ENCODE results near the gene MLLT3.

Gene MLLT3

DNA sequence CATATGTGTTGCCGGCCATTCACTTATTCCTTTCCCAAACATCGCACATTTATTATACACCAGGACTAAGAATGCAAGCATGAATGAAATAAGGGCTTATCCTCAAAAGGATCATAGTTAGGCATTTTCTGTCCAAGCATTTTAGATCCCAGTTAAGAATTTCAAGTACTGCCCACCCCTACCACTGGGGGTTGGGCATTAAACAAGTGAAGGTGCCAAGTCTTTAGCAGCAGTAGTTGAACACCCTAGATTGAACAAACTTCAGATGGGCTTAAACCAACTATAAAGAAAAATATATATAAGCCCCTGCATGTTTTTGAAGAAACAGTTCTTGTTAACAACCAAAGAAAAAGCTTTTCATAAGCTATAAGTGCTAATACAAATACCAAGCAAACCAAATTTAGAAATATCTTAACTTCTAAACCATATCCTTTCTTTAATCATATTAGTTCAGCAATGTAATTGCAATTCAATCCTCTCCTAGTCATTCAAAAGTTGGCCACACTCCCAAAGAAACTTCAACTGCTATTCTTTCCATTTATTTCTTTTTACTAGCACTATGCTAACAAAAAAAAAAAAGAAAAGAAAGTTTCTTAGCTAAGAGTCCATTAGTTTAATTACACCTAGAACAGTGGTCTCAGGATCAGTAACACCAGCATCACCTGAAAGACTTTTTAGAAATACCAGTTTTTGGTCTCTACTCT is 149.8 kb downstream of the MLLT3 start:
- no peak for DNase-seq

DNA sequence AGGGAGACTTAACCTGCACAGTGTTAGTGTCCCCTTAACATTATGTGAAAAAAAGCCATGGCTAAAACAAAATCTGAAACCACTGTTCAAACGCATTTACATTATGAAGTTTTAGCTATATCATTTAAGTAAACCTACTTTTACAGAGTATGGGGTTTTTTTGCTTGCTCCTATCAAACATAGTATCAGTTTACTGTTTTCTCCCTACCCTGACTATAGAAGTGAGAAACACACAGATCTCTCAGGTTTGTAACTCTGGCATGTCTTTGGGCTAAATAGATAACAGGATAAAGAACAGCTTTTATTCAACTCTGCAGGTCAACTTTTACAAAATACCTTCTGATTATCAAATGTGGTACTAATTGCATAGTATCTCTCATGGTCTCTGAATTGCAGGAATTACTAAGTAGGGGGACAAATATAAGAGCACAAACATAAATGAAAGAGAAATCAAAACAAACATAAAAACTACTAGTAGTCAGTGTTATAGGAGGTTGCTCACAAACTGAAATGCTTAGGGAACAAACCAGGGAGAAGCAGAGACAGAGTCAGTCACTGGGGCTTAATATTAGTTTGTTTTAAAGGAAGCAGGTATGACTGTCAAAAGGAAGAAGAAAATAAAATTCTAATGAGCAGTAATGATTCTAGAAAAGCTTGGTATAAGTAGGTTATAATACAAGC is 155.8 kb downstream of the MLLT3 start:
- DNase-seq, result no peak

DNA sequence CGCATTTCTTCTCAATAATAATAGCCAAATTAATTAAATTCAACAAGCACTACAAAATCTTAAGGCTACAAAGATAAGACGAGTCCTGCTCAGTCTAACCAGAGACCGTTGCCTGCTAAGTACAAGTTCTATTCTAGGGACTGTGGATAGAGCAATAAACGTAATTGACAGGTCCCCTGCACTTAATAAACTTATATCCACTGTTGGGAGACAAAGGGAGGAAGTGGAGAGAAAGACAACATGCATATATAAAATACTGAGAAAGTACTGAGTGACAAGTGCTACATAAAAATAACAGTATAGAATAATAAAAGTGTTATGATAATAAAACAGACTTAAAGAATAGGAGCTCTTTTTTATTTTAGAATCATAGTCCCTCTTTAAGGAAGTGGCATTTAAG is 158.1 kb downstream of the MLLT3 start:
- no peak for DNase-seq

DNA sequence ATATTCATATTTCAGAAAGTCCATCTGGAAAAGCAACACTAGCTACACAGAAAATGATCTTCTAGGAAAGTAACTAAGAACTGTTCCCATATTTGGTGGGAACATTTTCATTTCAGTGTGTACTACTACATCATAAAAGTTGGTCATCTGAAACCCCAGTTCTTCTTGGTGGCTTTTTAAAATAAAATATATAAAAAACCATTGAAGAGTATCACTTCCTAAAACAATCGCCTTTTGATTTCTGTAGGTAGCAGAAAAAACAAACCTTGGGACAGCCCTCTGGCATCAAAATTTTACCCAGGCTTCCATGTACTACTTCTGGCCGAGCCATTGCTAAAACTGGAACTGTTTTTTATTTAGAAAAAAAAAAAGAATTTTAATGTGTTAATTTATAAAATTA is 158.5 kb downstream of the MLLT3 start:
- no peak for DNase-seq

DNA sequence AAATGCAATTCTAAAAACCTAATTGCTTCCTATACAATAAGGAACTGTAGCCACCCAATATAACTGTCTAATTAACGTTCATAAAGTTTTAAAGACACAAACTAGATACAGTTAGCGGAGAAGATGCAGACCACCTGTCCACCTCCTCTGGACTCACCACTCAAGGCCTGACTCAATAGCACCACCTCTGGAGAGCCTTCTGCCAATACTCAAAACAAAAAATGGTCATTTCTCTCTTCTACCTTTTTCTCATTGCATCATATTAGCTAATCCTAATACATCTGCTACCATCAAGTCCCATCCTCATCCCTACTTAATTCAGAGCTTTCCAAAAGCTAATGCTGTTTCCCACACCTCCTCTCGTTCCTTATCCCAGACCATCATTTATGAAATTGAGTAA is 159.9 kb downstream of the MLLT3 start:
- DNase-seq, result no peak

DNA sequence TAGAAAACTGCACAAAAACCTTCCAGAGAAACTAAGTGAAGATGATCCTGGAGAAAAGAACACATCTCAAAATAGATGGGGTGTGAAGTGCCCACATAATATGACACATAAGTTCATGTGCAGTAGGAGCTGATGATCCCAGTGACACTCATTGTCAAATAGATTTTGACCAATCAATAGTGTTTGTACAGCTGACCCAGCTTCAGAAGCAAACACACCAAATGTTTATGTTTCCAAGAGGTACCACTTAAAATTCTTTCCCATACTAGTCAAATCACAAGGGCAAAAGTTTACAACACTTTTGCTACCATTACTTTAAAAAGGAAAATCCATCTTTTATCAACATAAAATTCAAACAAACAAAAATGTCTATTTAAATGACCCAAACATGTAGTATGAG is 175.0 kb downstream of the MLLT3 start:
- DNase-seq, result no peak

DNA sequence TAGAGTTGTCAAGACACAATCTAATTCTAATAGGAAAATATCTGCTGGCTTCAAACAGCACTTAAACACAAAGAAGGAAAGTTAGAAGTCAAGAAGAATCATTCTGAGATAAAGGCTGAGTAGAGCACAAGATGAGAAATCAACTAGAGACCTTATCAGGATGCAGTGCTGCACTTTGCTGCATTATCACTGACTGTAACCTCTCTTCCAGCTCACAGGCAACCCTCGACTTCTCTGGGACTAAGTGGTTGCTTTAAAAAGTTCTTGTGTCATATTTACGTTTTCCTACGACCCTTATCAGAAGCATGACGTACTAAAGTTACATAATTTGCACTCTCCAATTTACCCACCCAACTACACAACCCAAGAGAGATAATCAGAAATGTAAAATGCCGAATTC is 176.1 kb downstream of the MLLT3 start:
- no peak for DNase-seq

DNA sequence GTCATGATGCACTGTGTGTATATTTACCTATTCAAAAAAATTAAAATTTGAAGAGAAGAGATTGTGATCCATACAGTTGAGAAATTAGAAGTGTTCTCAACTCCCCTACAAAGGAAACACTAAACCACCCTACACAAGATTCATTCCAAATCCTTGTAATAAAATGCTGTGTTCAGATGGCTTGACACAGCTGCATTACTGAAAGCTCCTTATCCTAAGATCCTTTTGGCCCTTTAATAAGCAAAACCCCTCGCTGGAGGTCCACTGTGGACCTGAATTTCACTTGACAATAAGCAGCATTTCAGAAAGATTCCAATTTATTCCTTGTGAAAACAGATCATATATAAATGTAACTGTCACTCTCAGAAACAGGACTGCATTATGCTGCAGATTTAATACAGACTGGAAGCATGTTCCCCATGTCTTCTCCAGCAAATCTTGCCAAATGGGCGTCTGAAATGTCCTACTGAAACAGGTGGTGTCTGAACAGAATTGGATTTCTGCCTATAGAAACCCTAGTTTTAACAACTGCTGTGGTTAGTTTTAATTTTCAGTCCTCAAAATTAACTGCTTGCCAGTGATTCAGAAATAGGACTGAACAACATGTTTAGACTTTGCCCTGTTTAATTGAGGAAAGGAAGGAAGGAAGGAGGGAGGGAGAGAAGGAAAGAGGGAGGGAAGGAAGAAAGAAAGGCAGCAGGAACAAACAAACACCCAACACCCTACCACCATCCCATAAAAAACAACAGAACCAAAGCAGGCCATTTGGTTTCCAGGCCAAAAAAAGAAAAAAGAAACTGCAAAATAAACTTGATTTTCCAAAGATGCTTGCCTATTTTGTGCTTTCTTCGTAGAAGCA is 179.6 kb downstream of the MLLT3 start:
- no peak for DNase-seq

DNA sequence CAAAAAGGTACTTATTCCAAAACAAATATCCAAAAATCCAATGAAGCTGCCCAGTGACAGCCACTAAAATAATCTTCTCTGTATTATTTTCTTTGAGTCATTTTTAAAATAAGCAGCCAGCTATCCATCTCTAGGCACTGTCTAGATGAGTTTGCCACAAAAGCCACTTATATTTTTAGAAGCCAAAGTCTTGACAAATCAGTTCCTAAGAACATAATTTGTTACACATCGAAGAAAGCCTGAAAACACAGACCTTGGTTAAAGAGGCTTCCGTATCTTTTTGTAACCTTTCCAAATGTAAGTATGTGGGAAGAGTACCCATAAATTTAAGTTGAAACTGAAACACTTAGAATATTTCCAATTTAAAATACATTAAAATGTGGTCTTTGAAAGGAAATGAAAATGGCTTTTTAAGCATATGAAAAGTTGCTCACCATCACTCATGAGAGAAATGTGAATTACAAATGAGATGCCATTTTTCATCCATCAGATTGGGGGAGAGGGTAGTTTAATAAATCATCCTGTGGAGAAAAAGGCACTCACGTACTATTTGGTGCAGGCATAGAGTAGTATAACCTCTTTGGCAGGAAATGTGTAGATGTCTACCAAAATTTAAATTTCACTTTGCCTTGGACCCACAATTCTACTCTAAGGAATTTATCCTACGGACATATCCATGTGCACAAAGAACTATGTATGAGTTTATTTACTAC is 180.4 kb downstream of the MLLT3 start:
- no peak for DNase-seq

DNA sequence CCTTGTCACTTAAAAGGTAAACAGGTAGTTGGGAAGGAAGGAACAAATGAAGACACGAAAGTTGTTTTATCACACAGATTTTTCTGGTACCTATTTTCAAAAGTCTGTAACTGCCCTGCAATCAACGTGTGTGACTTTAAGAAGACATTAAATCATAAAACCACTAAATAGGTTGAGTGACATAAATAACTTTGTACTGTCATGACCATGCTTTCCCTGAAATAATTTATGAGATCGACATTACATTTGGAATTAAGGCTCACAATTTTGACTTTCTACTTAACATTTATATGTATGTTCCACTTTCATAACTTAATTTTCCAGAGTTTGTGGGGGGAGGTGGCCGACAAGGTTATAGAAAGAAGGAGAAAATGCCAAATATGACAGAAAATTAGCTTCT is 181.1 kb downstream of the MLLT3 start:
- DNase-seq, result no peak

DNA sequence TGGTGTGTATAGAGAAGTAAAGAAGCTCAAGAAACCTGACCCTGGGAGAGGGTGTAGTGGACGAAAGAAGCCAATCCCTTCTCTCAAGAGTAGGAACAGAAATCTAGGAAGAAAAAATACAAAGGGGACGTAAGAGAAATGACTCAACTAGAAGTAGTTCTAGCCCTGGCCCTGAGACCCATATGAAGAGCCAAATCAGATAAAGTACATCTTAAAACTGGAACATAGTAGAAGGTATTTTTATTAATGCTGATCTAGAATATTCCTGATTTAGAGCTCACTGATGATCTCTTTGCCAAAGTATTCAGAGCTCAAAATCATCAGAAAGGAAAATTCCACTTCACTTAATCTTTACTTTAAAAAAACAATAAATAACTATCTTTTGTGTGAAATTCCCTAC is 184.8 kb downstream of the MLLT3 start:
- DNase-seq, result no peak

DNA sequence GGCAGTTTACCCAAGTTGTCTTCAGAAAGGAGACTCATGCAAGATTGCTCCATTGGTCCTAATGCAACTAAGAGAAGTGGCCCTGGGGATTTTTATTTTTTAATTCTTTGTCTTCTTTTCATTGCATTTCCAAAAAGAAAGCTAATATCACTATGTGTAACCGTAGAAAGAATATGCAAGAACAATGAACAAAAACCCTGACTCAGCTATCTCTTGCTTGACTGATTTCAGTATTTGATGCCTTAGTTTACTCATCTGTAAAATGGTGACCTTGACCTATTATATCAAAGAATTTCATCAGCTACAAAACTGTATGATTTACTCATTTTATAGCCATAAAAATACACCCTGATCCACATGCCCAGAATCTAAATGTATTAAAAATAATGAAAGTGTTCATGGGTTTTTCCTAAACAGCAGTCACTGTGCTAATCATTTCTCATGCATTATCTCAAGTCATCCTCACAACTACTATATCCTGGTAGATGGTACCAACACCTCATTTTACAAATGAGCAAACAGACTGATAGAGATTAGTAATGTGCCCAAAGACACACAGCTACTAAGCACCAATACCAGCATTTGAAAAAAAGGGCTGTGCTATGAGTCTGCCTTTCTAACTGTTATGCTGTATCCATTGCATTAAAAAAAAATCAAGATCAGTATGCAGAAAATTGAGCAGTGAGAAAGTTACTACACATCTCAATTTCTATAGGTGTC is 185.7 kb downstream of the MLLT3 start:
- DNase-seq, result no peak

DNA sequence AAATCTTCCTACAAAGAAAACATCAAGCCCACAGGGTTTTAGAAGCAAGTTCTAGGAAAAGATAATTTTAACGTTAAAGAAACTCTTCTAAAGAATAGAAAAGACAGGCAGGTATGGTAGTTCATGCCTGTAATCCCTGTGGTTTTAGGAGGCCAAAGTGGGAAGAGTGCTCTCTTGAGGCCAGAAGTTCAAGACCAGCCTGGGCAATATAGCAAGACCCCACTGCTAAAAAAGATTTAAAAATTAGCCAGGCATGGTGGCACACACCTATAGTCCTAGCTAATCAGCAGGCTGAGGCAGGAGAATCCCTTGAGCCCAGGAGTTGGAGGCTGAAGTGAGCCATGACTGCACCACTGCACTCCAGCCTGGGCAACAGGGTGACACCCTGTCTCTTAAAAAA is 193.3 kb downstream of the MLLT3 start:
- DNase-seq, result no peak

DNA sequence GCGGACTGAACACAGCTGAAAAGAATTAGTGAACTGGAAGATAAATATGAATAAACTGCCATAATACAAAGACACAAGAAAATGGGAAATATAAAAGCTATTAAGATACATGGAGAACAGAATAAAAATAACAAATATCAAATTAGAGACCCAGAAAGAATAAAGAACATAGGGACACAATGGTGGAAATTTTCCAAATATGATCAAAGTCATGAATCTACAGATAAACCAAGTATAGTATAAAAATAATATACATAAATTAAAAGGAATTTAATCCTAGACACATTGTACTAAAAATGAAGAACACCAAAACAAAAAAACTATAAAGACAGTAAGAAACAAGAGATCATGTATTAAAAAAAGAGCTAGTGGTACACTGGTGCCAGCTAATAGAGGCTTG is 194.9 kb downstream of the MLLT3 start:
- DNase-seq, result no peak

DNA sequence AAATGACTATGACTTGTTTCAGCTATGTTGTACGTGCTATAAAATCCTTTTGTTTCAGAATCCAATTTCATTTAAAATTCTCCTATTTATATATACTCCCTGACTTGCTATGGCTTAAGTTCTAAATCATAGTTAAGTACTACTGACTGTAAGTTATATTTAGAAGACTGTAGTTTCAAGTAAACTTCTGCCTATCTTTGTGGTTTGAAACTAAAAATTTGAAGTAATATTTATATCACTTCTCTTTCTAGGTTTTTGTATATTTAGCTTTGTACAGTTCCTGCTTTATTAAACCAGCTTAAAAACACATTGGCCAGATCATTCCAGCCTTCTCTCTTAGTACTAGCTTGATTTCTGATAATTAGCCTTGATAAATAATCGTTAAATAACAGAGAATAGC is 196.3 kb downstream of the MLLT3 start:
- DNase-seq, result no peak

DNA sequence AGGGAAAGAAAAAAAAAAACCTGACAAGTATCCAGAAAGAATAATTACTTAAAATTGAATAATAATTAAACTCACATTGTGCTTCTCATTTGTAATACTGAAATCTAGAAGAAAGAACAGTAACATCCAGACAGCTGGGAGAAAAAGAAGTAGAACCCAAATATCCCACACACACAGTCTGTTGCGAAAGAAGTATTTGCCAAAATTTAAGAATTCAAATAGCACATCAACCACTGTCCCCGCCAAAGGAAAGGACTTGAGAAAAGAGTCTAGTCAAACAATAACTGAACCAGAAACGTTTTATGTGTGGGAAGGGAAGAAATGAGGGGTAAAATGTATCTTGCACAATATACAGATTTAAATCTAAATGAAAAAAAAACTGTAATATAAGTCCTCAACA is 202.8 kb downstream of the MLLT3 start:
- no peak for DNase-seq

DNA sequence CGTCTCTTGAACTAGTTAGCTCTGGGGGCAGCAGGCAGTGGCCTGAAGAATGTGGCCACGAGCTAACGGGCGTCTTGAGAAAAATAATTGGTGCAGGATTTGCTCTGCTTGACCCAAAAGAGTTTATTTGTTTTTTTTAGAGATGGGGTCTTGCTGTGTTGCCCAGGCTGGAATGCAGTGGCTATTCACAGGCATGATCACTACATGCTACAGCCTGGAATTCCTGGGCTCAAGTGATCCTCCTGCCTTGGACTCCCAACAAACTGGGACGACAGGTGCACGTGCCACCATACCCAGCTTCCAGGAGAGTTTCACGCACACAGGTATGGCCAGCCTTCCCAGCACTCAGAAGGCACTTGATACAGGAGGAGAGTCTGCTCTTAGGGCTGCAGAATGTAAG is 203.8 kb downstream of the MLLT3 start:
- no peak for DNase-seq

DNA sequence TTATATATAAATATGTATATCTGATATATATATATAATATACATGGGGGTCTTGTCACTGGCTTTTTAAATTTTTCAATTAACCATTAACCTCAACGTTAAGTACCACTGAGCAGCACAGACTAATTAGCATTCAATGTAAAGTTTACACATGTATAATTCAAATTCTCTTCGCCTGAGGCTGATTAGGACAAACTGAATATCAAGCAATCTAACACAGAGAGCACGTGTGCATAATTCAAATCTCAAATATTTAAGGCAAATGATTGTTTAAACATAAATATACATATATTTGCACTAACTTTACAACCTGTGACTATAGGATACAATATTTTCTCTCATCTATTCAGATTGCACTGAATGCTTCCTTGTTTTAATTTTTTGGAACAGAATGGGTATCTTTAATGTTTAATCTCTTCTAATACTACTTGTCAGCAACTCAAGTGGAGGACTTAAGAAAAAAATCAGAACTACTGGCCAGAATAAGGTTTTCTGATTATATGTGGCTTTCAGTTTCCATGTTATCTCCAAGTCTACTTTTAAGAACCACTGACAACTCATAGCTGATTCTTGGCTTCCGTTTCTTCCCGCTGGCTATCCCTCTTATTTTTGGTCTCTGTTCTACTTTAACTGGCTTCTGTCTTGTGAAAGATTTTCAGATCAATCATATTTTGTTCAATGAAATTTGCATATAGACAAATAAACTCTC is 204.8 kb downstream of the MLLT3 start:
- DNase-seq, result no peak

DNA sequence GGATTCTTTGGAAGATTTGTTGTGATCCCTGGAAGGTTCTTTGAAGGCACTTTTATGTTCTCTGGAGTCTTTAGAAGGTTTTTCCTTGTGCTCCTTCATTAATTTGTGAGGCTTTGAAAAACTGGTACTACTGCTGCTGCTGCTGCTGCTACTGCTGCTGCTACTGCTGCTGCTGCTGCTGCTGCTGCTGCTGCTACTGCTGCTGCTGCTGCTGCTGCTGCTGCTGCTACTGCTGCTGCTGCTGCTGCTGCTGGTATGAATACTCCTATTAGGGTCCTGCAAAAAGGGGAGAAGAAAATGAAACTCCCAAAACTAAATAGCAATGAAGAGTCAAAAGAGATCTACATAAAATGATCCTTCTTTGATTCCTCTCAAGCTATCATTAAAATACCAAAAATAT is 208.1 kb downstream of the MLLT3 start:
- no peak for DNase-seq

DNA sequence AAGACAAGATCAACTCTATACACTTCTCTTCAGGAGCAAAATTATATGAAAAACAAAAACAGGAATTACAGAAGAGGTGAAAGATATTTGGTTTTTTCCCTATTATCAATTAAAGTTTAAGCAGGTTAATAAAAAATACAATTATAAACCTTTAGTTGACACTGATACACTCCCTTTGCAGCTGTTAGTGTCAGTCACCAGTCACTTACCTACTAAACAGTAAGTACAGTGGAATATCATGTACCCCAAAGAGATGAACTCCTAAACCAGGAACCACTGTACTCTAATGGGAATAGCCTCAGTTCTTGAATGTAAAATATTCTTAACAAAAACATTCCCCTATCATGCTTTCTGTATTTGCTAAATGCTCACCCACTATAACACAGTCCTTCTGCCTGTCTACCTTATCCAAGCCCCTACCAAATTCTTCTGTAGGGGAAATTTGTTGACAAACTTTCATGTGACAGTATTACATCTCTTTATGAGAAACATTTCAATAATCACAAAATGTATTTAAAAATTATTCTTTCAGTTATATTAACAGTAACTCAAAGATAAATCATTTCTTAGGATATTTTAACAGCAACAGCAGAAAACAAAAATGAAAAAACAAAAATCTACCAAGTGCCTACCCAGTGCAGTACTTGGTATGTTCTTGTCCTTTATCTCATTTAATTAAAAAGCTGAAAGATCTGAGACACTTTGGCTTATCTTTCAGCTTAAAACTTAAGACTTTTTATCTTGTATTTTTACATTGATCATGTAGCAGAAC is 212.8 kb downstream of the MLLT3 start:
- no peak for DNase-seq

DNA sequence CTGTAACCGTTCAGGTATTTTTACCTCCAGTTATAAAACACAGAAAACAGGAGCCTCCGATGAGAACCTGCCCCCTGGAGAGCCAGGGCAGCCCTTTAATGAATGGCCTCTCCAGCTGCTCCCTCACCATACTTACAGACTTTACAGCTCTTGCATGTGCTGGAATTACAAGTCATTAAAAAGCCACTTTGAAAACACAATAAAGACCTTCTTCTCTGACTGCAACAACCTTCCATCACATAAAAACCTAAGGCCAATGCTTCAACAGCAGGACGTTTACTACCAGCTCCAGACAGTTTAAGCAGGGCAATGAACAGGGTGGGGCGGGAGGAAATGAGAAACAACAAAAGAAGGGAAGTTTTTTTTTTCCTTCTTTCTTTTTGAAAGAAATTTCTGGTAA is 213.8 kb downstream of the MLLT3 start:
- DNase-seq, result no peak
